ENCODE data around the gene MAP2. TPM values are rescaled to one million over a fixed set of nuclear protein-coding genes. Genes with fewer than 3 reads are reported as not detected.

Gene MAP2
- total and polyA plus RNA-seq, 5 donors = 2.8 to 6.2 (median 3.5) TPM

DNA sequence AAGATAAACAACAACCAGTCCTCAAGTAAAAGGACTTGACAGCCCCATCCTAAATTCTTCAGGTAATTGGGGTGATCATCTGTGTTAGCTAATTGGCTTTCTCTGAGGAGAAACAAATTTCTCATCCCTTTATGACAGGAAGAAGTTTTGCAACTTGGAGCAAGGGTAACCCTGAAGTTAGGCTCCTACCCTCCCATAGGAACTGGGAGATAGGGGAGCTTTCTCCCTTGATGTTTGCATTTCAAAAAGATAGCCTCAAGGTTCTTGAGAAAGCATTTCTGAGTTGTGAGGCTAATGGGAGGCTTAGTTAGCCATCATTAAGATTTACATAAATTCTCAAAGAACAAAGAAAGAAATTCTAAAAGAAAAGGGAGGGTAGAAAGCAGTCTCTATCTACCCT lies 95.4 kb downstream of the MAP2 start:
- H3K4me1 ChIP-seq (ENCODE audit: control insufficient read depth, insufficient read depth, low read length) = no peaks in the 10 kb centered on the region
- DNase-seq (no peak), ATAC-seq (no peak)
- no peak overlapping the region for H3K27ac ChIP-seq (ENCODE audit: low read length)
- H3K27me3 ChIP-seq (ENCODE audit: control insufficient read depth, insufficient read depth) = no peaks in the 10 kb centered on the region
- H3K9me3 ChIP-seq (ENCODE audit: control insufficient read depth, low read length) = no peaks in the 10 kb centered on the region
- intact Hi-C loops (cut with DNase I) = no loop called here
- no peak overlapping the region for H3K4me3 ChIP-seq (ENCODE audit: low read length)

DNA sequence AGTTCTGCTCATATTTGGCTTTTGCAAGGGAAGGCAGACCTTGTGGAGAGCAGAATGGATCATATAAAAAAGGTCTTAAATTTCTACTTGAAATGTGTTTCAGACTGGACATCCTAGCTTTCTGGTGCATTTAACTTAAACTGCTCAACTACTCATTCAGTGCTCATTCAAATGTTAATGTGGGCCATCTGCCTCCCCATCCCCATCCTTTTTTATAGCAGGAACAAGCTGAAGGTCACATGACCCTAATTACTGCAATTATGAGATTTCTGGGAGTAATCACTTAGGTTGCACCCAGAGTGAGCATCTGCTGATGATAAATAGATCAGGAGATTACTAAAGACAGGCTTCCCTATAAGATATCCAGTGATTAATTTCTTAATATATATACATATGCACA lies 96.1 kb downstream of the MAP2 start:
- no peak for ATAC-seq
- intact Hi-C loops (cut with DNase I) = loop anchor here in 1 of 4 donors (10.0 kb wide), 1 partner anchor 55 kb away; no protein-coding TSS in a partner anchor
- H3K4me1 ChIP-seq (ENCODE audit: control insufficient read depth, insufficient read depth, low read length) = no peaks in the 10 kb centered on the region
- H3K27me3 ChIP-seq (ENCODE audit: control insufficient read depth, insufficient read depth) = no peaks in the 10 kb centered on the region
- no peak overlapping the region for H3K4me3 ChIP-seq (ENCODE audit: low read length)
- no peak for DNase-seq
- H3K27ac ChIP-seq (ENCODE audit: low read length) = no peak overlapping the region
- H3K9me3 ChIP-seq (ENCODE audit: control insufficient read depth, low read length) = no peaks in the 10 kb centered on the region

DNA sequence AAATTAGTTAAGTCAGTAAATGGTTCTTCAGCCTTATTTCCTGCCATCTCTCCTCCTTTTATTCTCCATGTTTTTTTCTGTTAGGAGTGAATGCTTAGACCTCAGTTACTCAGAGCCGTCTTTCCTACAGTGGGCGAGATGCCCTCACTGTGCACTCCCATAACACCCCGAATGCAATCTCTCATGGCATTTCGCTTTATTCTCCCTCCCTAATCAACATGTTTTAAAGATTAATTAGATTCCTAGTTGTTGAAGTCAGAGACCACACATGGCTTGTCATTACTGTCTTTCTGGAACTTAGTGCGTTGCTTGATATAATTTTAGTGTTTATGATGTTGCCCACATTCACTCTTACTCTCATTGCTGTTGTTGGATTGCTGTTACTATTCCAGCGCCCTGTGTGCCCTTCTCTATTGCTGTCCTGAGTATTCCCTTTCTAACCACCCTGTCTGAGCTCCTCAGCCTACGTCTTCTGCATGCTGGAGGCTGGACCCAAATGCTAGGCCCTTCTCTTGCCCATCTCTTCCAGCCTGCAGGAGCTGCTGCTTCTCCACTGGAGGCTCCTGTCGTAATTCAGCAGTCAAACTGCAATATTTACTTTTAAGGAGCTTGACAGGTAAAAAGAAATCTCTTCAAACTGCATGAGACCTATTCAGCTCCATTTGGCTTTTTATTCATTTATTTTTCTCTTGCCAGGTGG lies 99.3 kb downstream of the MAP2 start:
- Histone ChIP-seq H3K4me1 (ENCODE audit: control insufficient read depth, insufficient read depth, low read length) (no peaks in the 10 kb centered on the region), H3K4me3 (ENCODE audit: low read length) (no peak overlapping the region), H3K27ac (ENCODE audit: low read length) (no peak overlapping the region), H3K9me3 (ENCODE audit: control insufficient read depth, low read length) (no peaks in the 10 kb centered on the region), H3K27me3 (ENCODE audit: control insufficient read depth, insufficient read depth) (no peaks in the 10 kb centered on the region)
- intact Hi-C loops (cut with DNase I) = loop anchor here in 1 of 4 donors (10.0 kb wide), 1 partner anchor 52 kb away; no protein-coding TSS in a partner anchor
- 89% methylated on average over 8 of the region's 8 CpGs for WGBS
- no peak for DNase-seq
- ATAC-seq = no peak

DNA sequence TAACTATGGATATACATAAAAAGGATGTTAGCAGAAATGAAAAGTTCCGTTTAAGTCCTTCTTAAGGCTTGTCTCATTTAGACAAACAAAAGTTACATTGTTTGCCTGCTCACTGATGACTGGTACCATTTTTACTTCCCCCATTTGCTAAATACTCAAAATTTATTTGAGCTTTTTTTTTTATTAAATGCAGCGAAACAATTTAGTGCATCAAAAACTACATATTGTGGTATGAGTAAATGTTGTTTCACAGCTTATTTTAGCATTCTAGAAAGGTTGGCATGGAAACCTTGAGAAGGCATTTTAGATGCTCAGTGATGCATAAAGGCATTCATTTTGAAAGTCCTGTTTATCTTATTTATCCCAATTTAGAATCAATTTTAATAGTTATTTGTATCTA lies 100.0 kb downstream of the MAP2 start:
- 85% methylated on average over 2 of the region's 2 CpGs for WGBS
- intact Hi-C loops (cut with DNase I) = loop anchor here in 1 of 4 donors (10.0 kb wide), 1 partner anchor 51 kb away; no protein-coding TSS in a partner anchor
- Histone ChIP-seq H3K27ac (ENCODE audit: low read length) (no peak overlapping the region), H3K4me3 (ENCODE audit: low read length) (no peak overlapping the region), H3K4me1 (ENCODE audit: control insufficient read depth, insufficient read depth, low read length) (no peaks in the 10 kb centered on the region), H3K27me3 (ENCODE audit: control insufficient read depth, insufficient read depth) (no peaks in the 10 kb centered on the region), H3K9me3 (ENCODE audit: control insufficient read depth, low read length) (no peaks in the 10 kb centered on the region)
- DNase-seq (no peak), ATAC-seq (no peak)

DNA sequence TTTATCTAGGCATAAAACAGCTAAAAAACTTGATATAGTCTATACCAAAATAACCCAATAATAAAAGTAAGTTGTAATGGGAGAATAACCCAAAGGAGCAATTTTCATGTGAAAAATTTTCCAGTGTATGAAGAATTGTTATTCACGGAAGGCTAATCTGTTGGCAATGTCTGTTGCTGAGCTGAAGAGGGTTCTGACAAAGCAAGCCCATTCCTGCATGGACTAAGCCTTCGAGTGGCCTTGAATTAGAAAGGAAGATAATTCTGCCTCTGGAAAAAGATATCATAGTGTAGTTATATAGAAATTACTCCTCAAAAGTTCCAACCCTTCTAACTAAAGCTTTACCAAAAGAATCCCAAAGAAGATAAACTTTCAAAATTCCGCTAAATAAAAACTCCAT lies 101.5 kb downstream of the MAP2 start:
- WGBS = 46% methylated on average over 3 of the region's 3 CpGs
- intact Hi-C loops (cut with DNase I) = loop anchor here in 1 of 4 donors (10.0 kb wide), 1 partner anchor 49 kb away; no protein-coding TSS in a partner anchor

DNA sequence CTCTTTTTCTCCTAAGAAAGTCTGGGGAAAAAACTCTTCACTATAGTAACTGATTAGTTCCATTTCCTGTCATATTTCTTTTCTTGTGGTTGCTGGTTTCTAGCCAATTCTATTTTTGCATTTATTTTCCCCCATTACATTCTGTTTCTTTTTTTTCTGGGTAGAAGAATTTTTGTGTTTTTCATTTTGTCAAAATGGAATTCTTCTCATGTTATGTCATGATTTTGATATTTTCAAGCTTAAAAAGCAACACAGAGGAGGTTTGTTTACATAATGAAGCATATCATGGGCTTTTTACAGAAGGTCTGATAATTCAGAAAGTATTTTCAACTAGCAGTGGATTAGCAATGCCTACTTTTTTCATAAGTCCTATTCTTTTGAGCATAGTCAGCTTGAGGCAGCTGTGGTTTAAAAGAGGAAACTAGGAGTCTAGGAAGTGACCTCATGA lies 102.0 kb downstream of the MAP2 start:
- peak overlapping the region; percentile 1 for H3K4me3 ChIP-seq (ENCODE audit: low read length)
- no peak for DNase-seq
- no peaks in the 10 kb centered on the region for H3K27me3 ChIP-seq (ENCODE audit: control insufficient read depth, insufficient read depth)
- no peaks in the 10 kb centered on the region for H3K9me3 ChIP-seq (ENCODE audit: control insufficient read depth, low read length)
- peak; percentile 51 for ATAC-seq
- no peak overlapping the region for H3K27ac ChIP-seq (ENCODE audit: low read length)
- H3K4me1 ChIP-seq (ENCODE audit: control insufficient read depth, insufficient read depth, low read length) = no peaks in the 10 kb centered on the region
- intact Hi-C loops (cut with DNase I) = loop anchor here in 1 of 4 donors (10.0 kb wide), 1 partner anchor 49 kb away; no protein-coding TSS in a partner anchor

More for the DNA sequence above, 101.5 kb downstream of the MAP2 start:
- Histone ChIP-seq H3K9me3 (ENCODE audit: control insufficient read depth, low read length) (no peaks in the 10 kb centered on the region), H3K27ac (ENCODE audit: low read length) (no peak overlapping the region), H3K4me3 (ENCODE audit: low read length) (no peak overlapping the region), H3K27me3 (ENCODE audit: control insufficient read depth, insufficient read depth) (no peaks in the 10 kb centered on the region), H3K4me1 (ENCODE audit: control insufficient read depth, insufficient read depth, low read length) (no peaks in the 10 kb centered on the region)
- no peak for DNase-seq
- no peak for ATAC-seq

DNA sequence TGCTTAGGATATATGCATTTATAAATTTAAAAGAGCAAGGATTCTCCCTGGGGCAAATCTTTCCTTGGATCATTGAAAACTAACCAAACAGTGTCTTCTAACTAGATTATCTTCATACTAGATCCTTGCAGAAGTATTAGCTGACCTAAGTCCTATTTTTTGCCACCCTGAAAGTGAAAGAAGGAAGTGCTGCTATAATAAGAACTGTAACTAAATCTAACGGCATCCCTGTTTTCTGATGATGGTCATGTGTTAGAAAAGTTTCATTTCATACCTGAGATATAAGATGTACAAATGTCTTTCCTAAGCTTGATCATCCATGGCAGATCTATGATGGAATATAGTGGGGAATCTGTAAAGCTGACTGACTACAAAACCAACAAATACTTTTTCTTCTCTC lies 102.7 kb downstream of the MAP2 start:
- ATAC-seq = peak; percentile 43 to 51

DNA sequence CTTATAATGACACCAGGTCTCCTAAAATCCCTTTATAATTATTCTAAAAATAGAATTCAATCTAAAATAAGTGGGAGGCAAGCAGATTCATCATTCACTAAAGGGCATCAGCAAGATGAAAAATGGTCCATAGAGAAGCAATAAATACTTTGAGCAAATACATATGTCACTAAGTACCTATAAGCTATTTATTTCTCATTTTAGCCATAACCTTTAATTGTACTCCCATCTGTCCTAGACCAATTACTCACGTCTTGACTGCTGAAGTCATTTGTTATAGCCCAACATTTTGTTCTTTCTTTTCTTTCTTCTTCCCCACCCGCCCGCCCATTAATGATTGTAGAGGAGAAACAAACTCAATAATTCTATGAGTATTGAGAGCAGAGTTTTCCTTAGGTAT lies 105.7 kb downstream of the MAP2 start:
- H3K9me3 ChIP-seq (ENCODE audit: control insufficient read depth, low read length) = no peaks in the 10 kb centered on the region
- no peak overlapping the region for H3K4me3 ChIP-seq (ENCODE audit: low read length)
- DNase-seq (no peak), ATAC-seq (no peak)
- WGBS = 82% methylated on average over 3 of the region's 3 CpGs
- H3K27ac ChIP-seq (ENCODE audit: low read length) = no peak overlapping the region
- intact Hi-C loops (cut with DNase I) = loop anchor here in 1 of 4 donors (10.0 kb wide), 1 partner anchor 45 kb away; no protein-coding TSS in a partner anchor
- H3K4me1 ChIP-seq (ENCODE audit: control insufficient read depth, insufficient read depth, low read length) = no peaks in the 10 kb centered on the region
- H3K27me3 ChIP-seq (ENCODE audit: control insufficient read depth, insufficient read depth) = no peaks in the 10 kb centered on the region

More for the DNA sequence above, 102.7 kb downstream of the MAP2 start:
- WGBS = 11% methylated on average over 1 of the region's 1 CpG
- no peak for DNase-seq
- Histone ChIP-seq H3K4me3 (ENCODE audit: low read length) (peak overlapping the region; percentile 1), H3K9me3 (ENCODE audit: control insufficient read depth, low read length) (no peaks in the 10 kb centered on the region), H3K27ac (ENCODE audit: low read length) (no peak overlapping the region), H3K27me3 (ENCODE audit: control insufficient read depth, insufficient read depth) (no peaks in the 10 kb centered on the region), H3K4me1 (ENCODE audit: control insufficient read depth, insufficient read depth, low read length) (no peaks in the 10 kb centered on the region)
- intact Hi-C loops (cut with DNase I) = loop anchor here in 1 of 4 donors (10.0 kb wide), 1 partner anchor 48 kb away; no protein-coding TSS in a partner anchor

DNA sequence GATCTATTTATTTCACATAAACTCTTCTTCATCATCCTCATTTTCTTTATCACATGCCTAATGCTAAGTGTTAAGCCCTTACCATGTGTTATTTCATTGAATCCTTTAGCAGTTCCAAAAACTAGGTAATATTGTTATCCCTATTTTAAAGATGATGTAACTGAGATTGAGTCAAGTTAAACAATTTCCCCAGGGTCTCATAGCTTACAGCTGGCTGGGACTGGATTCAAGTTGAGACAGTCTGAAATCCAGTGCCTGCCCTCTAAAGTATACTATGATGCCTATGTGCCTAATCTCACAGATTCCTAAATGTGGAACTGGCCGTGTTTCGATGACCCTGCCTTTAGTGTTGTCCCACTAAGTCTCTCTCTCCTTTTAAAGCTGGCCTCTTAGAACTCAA lies 108.5 kb downstream of the MAP2 start:
- H3K27ac ChIP-seq (ENCODE audit: low read length) = no peak overlapping the region
- no peak for ATAC-seq
- no peaks in the 10 kb centered on the region for H3K9me3 ChIP-seq (ENCODE audit: control insufficient read depth, low read length)
- no peaks in the 10 kb centered on the region for H3K27me3 ChIP-seq (ENCODE audit: control insufficient read depth, insufficient read depth)
- WGBS = 79% methylated on average over 2 of the region's 2 CpGs
- H3K4me1 ChIP-seq (ENCODE audit: control insufficient read depth, insufficient read depth, low read length) = no peaks in the 10 kb centered on the region
- no peak for DNase-seq
- intact Hi-C loops (cut with DNase I) = no loop called here
- H3K4me3 ChIP-seq (ENCODE audit: low read length) = no peak overlapping the region

DNA sequence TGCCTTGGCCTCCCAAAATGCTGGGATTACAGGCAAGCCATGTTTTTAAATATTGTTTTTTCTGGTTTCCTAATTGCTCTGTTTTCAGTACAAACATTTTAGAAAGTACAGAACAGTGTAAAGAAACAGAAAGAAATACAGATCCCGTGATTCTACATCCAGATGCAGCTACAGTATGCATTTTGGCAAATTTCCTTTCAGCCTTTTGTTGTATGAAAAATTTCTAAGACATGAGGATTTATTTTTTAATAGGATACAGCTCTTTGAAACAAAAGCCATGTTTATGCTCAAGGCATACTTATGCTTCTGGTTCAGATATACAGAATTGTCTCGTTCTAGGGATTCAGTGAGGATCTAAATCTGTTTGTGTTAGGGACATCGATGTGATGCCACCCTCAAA lies 109.5 kb downstream of the MAP2 start:
- WGBS = 82% methylated on average over 3 of the region's 3 CpGs
- ATAC-seq (no peak), DNase-seq (no peak)
- intact Hi-C loops (cut with DNase I) = no loop called here
- Histone ChIP-seq H3K9me3 (ENCODE audit: control insufficient read depth, low read length) (no peaks in the 10 kb centered on the region), H3K27me3 (ENCODE audit: control insufficient read depth, insufficient read depth) (no peaks in the 10 kb centered on the region), H3K4me3 (ENCODE audit: low read length) (no peak overlapping the region), H3K4me1 (ENCODE audit: control insufficient read depth, insufficient read depth, low read length) (no peaks in the 10 kb centered on the region), H3K27ac (ENCODE audit: low read length) (no peak overlapping the region)

DNA sequence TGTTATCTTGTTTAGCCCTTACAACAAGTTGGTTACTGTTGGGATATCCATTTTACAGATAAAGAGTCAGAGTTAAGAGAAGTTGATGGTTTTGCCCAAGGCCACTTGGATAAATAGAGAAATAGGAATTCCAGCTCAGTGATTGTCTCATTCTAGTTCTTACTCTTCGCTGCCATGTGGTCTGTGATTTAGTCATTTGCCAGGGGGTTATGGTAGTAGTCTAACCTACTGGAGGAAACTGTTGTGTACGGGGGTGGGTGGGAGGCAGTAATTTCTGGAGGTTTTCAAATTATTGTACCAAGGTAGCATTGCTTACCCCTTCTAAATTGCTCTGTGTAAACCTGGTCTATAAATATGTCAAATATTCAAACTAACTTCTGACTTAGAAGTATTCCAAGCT lies 110.4 kb downstream of the MAP2 start:
- Histone ChIP-seq H3K4me1 (ENCODE audit: control insufficient read depth, insufficient read depth, low read length) (no peaks in the 10 kb centered on the region), H3K4me3 (ENCODE audit: low read length) (no peak overlapping the region), H3K9me3 (ENCODE audit: control insufficient read depth, low read length) (no peaks in the 10 kb centered on the region), H3K27ac (ENCODE audit: low read length) (no peak overlapping the region), H3K27me3 (ENCODE audit: control insufficient read depth, insufficient read depth) (no peaks in the 10 kb centered on the region)
- WGBS = 89% methylated on average over 2 of the region's 2 CpGs
- intact Hi-C loops (cut with DNase I) = no loop called here
- DNase-seq (no peak), ATAC-seq (no peak)
